HG03520 (cell line): Measurements from ENCODE around the gene CYP19A1.
"Not testable (repeated sequence)": the region's sequence is repeated elsewhere in the genome, so short reads cannot be mapped to it uniquely, and the experiment has no call there.

ENCODE experiments used
- ATAC-seq: cut with Tn5 transposase; IDR thresholded peaks from one replicate; pipeline ENCODE4 v1.9.1; 2021; ENCODE audit warnings: mild to moderate bottlenecking, moderate library complexity; ENCODE audit not compliant: unreplicated experiment

CYP19A1 gene

DNA sequence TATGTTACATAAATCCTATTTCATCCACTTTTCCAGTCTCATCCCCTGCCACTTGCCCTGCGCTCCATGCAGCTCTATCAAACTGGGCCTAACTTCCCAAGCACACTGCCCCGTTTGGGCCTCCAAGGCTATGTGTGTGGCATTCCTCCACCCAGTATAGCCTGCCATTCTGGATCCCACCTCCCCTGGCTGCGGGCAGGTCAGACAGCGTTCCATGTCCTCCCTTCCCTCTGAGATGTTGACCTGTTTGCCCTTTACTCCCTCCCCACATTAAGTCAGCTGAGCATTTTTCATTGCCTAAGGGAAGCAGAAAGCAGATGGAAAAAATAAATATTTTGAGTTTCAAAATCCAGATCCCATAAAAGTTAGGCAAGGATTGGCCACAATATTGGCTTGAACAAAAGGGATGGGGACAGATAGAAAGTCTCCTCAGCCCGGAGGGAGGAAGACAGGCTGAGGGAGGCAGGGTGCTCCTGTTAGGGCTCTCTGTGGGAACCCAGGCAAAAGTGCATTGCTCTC is 73.3 kb downstream of the CYP19A1 start:
- no peak for ATAC-seq

DNA sequence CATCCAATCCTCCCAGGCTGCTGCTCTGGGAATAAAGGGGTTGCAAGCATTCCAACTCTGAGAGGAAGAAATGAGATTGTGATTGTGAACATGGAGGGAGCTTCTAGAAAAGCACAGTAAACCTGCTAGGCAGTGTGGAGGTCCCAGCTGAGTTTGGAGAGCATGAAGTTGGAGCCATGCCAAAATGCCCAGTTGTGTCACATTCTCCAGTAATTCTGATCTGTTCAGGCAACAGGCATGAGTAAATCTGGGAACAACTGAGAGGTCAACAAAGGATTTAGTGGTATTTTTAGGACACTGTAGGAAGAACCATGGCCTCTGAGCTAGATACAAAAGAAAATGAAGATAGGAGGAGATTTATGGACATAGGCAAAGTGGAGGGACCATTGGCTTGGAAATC is 74.7 kb downstream of the CYP19A1 start:
- no peak for ATAC-seq

DNA sequence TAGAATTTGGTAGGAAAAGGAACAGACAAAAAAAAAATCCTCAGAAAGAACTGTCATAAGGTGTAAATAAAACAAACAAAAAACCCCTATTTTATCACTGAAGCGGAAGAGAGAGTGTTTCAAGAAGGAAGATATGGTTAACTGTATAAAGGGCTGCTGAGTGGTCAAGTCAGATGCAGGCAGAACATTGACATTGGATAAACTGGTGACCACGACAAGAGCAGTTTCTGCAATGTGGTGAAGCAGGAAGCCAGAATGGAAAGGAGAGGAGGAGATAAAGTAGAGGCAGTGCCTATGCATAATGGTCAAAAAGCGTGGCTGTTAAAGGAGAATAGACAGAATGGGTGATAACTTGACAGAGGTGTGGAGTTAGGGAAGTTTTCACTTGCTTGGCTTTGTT is 75.3 kb downstream of the CYP19A1 start:
- no peak for ATAC-seq

DNA sequence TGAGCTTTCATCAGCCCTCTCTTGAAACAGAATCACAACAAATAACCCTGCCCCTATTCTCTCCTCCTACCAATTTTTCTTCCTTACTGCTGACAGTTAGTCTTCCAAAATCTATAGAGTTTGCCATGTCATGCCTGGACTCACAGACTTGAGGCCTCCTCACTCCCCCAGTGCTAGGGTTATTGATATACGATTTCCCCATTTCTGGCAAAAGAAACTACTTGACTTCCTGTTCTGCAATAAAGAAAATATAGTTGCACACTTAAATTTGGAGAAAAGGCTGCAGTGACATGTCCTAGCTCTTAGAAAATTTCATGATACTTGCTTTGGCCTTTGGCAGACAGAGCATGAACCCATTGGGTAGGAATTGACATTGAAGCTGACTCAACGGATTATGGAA is 75.9 kb downstream of the CYP19A1 start:
- ATAC-seq, result no peak

DNA sequence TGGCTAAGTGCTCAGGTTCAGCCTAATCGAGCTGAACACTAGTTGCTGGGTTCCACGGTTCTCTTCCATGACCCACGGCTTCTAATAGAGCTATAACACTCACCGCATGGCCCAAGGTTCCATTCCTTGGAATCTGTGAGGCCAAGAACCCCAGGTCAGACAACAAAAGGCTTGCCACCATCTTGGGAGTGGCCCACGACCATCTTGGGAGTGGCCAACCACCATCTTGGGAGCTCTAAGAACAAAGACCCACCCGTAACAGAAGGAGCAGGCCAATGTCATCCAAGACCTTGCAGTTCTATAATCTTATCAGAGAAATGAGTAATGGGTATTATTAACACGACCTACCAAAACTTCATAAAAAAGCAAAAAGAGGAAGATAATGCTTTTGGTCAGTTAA is 77.3 kb downstream of the CYP19A1 start:
- not testable (repeated sequence) for ATAC-seq

DNA sequence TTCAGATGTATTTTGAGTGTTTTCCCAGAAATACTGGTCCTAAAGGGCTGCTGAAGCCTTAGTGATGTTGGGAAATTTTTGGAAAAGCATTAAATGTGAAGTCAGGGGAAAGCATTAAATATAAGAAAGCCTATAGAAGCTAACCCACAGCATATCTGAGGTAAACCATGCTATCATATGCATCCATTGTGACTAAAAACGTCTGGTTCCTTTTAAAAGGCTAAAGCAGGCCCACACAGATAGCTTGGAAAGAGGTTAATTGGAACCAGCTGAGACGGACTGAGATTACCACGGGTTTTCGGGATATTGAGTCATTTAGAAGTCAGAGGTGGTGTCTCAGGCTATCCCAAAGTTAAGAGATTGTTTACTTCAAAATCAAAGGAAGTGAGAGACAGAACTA is 78.2 kb downstream of the CYP19A1 start:
- ATAC-seq, result no peak

DNA sequence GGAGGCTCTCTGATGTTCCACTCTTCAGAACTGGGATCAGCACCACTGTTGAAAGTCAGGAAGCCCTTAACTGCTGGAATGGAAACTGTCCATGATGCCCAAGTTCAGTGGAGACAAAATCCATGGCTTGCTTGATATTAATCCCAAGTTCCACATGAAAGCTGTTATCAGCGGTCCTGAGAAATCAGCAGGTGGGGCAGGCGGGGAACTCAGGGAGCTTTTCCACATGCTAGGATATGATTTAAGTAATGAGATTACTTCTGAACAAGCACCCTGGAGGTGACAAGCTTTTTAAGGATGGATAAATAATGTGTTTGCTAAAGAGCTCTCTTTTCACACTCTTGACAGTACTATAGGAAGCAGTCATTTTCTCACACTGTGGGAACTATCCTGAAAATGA is 82.9 kb downstream of the CYP19A1 start:
- ATAC-seq, result no peak

DNA sequence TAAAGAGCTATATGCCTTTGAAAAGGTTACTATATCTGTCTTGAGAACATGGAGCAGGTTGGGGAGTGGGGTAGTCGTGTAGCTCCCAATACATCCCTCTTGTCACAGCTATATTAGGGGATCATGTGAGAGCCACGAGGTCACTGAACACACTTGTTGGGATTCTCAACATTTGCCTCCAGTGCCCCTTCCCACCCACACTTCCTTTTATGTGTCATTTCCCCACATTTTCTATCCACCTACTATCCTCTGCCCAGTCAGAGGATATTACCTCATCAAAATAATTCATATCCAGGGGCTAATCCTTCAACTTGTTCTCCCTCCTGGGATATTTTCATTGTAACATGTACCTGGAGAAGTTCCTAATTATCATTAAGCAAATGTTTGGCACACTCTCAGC is 85.0 kb downstream of the CYP19A1 start:
- no peak for ATAC-seq

DNA sequence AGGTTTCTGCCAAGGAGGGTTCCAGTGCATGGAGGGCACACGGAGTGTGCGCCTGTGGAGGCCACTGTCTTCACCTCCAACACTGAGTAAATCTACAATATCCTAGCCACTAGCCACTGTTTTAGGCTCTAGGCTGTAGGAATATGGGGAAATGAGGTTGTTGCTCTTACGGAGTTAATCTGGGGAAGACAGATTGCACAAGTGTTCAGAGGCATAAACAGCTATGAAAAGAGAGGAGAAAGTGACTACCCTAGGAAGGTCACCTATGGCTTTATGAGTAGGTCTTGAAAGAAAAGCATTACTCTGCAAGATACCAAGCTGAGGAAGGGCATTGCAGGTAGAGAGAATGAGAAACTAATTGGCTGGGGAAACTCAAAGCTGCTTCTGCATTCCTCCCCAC is 85.7 kb downstream of the CYP19A1 start:
- no peak for ATAC-seq

DNA sequence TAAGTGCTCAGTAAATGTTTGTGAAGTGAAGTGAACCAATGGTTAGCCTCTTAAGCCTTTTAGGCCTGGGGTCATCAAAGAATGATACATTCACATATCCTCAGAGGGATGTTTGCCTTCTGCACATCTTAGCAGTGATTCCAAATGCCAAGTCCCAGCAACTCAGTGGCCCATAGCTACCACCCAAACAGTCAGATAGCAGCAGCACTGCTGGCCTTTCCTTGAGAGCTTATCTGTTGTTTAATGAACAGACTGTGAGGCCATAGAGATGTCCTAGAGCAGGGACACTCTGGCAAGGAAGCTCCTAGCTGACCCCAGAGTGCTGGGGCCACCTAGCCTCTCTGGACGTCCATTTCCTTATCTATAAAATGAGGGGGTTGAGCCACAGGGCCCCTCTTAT is 86.8 kb downstream of the CYP19A1 start:
- no peak for ATAC-seq

DNA sequence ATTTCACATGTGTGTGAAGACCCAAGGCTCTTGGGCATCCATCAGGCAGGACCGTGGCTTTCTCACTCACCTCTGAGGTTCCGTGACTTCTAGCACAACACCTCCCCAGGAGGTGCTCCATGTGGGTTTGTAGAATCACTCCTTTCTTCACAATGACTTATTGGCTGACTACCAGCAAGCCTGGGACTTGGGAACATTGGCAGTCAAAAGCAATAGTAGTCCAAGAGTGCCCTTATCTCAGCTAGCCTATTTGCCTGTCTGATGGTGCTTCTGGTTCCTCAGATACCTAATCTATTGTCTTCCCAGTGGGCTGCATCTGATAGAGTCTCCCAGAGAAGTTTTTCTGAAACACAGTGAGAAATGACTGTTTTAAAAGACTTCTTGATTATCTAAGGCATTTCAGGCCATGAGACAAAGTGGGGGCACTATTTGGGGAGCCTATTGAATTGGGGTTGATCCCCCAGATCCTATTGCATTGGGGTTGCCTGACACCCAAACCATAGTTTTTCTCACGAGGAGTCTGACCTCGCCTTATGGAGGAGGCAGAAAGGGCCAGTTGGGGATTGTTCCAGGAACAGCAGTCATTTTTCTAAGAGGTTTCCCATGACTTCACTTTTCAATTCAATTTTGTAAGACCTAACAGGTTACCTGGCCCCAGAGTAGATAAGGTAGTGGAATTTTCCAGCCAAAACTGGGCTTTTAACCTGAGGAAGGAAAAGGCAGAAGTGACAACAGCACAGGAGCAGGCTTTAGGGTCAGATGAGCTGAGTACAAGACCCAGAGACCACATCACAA is 88.0 kb downstream of the CYP19A1 start:
- no peak for ATAC-seq

DNA sequence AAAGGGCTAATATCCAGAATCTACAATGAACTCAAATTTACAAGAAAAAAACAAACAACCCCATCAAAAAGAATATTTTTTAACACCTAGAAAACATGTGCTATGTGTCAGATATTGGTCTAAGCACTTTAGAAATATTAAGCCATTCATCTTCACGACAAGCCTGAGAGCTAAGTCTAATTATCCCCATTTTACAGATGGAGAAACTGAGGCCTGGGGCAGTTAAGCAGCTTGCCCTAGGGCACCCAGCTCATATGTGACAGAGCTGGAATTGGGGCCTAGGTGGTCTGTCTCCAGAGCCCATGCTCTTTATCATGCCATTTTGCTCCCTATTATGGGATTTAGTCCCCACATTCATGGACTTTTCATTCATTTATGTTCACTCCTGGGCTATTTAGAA is 92.8 kb downstream of the CYP19A1 start:
- ATAC-seq, result no peak

DNA sequence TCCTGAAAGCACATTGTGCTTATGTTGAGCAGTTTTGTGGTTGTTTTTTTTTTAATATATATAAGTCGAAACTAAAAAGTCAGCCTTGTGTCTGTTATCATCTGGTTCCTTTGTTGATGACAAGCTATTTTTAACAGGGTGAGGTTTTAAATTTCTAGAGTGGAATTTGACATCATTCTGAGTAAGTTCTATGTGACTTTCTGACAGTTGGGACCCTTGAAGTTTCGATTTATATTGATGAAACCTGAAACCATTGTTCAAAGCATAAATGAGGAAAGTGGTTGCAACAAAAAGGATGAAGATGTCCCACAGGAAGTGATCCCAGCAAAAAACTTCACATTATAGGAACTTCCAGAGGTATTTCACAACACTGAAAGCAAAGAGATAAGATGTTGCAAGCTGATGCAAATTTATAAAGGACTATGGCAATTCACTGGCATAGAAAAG is 94.0 kb downstream of the CYP19A1 start:
- ATAC-seq, result no peak

DNA sequence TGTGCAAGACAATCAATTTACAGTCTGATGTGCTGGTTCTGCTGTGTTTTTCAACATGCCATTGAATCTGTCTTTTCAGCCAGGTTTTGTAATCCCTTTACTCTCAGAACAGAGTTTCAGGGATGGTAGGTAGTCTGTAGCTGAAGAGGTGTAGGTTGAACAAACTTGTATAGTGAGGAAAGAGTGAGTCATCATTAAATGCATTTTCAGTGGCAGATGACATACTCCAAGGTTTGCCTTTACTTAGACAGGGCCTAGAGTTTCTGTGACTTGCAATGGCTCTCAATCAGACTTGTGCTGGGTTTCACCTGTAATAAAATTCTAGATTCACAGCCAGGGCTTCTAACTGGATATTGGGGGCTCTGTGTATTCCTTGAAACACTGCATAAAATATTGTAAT is 94.6 kb downstream of the CYP19A1 start:
- ATAC-seq, result no peak

DNA sequence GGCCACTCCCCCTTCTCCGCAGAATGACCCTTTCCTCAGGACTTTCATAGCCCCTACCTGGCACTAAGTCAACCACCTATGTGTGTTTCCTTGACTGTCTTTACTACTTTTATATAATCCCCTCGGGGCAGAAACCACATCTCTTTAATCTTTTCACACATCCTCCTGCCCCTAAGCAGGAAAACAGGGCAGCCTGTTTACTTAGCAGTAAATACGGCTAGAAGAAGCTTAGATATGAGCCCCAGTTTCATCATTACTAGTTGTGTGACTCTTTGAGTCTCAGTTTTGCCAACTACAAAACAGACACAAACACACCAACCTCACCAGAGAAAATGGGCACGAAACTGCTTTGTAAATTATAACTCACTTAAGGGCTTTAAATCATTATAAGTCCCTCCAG is 98.3 kb downstream of the CYP19A1 start:
- ATAC-seq, result no peak

DNA sequence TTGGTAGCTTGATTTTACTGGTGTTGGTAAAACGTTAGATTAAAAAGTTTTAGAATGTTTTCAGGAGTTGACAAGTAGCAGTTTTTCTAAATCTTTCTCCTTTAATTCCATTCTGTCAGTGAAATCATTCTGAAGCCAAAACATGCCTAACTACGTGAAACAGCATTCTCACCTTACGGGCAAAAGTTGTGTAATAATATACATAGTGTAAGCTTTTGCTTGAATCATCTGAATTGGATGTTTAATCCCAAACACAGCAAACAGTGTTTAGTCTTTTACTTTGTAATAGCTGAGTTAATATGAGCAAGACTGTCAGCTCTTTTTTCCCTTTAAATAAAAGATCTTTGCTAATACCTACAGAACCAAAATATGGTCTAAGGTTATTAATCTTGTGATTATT is 100.6 kb downstream of the CYP19A1 start:
- ATAC-seq, result no peak

DNA sequence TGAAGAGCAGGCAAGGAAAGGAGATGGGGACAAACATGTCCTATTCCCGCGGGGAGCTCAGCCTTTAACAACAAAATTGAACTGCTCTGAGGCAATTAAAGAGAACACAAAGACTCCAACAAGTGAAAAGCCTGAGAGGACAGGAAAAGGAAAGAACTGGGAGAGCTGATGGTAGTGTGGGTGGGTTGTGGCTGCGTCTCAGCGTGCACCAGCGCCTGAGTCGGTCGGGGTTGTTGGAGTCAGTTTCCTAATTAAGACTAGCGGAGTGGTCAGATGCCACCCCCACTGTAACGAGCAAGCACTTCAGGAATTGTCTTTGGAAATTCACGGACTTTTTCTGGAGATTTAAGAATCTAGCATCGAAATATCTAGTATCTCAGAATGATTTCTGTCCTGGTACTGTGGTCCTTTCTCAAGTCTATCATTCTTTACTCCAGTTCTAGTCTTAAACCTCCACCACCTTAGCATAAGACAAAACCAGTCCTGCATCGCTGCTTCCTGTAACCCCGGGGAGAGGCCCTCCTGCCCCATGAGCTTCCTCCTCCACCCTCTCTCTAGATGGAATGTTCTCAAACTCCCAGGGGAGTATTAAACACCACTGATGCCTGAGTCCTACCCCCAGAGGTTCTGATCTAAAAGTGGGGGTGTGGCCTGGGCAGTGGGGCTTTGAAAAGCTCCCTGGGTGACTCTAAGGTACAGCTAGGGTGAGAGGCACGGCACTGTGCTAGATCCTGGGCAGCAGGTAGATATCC is 104.0 kb downstream of the CYP19A1 start:
- ATAC-seq, result no peak

DNA sequence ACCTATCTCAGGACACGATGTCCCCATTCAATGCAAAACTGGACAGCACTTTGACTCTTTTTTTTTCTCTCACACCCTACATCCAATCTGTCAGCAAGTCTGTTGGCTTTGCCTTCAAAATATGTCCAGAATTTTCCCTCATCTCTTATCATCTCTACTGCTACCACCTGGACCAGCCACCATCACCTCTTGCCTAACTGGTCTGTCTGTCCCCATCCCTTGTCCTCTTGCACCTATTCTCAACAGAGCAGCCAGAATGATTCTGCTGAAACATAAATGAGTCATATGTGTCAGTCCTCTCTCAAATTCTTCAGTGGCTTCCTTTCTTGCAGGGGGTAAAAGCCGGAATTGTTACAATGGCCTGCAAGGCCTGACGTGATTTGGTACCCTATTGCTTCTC is 105.8 kb downstream of the CYP19A1 start:
- no peak for ATAC-seq

DNA sequence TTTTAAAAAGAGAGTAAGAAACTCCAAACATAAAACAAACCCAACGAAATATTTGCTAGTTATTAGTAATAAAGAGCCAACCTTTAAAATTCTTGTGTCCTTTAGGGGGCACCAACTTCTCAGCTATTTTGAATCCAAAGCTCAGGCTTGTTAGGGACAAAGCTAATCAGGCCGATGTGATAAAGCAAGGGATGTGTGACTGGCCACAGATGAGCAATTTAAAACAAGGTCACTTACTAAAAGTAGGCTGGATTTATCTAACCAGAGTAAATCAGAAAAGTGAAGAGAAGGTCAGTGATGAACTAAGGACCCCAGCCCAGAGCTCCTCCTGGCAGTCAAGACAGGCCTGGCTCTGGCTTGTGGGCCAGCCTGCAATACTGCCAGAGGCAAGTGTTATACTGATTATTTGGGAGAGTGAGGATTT is 108.5 kb downstream of the CYP19A1 start:
- no peak for ATAC-seq

DNA sequence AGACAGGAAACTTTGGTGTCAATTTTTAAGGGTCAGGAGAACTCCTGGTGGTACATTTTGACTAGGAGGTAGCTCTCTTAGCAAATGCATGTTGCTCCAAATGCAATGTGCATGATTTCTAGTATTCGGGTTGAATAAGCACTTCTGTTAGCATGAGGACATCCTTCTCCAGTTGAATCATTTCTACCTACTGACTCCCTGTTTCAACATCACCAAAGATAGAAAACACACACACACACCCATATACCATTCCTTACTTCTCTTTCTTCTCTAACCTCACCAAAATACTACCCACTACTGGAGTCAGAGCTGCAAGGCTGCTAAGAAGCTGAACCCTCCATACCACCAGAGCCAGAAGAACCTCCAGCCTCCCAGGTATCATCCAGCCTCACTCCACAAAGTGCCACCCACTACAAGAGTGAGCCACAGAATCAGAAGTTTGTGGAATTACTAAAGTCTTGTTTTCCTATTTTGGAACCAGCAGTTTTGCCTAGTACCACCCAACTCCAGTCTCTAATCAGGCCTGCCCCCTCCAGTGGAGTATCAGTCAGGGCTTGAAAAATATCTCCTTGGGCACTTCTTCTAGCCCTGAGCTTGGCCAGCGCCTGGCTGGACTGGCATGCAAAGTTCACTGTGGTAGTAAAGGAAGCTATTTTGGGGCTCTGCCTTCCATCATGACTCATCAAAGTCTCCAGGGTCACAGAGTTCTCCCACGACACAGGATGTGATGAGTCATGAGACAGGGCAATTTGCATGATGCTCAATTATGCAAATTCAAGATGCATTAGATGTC is 110.3 kb downstream of the CYP19A1 start:
- peak; percentile 76 for ATAC-seq

DNA sequence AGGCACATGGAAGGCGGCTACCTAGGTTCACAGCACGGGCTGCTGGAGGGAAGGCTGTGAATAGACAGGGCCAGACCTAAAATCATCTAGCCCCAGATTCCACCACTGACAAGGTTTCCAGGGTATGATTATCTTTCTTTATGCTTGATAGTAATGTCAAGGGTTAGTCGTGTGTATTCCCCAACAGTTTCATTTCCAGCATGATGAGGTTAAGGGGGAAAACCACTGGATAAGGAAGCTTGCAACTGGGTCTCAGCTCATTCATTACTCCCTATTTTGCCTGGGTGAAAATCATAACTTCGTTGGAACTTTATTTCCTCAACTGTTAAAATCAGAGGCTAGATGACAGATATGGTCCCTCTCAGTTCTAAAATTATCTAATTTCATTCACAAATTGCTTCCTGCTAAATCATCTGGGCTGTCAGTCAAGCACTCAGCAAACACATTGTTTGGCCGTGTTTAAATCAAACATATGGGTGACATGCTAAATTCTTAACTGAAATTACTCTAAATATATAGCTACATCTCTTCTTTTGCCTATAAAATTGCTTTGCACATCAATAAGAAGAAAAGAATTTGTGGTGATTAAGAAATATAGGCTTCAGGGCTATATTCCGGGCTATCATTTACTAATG is 111.7 kb downstream of the CYP19A1 start:
- ATAC-seq, result no peak
